Sigmoid colon (tissue), 3 donors: ENCODE data around the gene ASS1.

Experiments
- POLR2A ChIP-seq, 2 donors: fragments of 450-650 bp; IDR thresholded peaks; one replicate each; pipeline ENCODE4 v1.6.1; 2016; ENCODE audit warnings: antibody characterized with exemption in 2 of 2, mild to moderate bottlenecking in 2 of 2, moderate library complexity in 2 of 2
- TF ChIP-seq, protein P1 (sequence below), 4 experiments: fragments of 450-650 bp in 3 of 4; fragments of 200-600 bp in 1 of 4; IDR thresholded peaks; one replicate each; pipeline ENCODE4 v1.5.1; 2016 to 2019; ENCODE audit warnings: antibody characterized with exemption in 4 of 4, mild to moderate bottlenecking in 3 of 4, moderate library complexity in 2 of 4

DNA sequence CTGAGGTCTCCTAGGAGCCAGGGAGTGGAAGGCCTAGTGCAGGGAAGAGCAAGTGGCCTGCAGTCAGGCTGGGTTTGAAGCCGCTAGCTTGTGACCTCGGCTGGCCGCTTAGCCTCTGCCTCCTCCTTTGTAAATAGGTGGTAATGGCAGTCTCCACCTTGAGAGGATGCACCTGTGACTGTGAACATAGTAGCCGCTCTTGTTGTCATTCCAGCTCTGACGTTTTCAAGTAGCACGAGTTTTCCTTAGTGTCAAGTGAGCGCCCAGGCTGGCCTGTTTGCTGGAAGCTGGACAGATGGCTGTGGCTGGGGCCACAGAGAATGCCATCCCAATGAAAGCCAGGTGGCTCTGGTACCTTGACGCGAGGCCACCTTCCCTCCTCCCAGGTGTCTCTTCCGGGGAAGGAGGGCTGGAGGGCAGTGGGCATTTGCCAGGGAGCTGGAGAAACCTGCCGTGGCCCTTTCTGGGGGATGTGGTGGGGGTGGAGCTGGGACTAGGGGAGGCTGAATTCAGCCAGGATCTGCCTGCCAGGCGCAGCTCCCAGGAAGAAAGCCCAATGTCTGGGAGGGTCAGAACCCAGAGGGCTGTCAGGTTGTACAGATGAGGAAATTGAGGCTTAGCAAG, 2.5 kb downstream of the ASS1 start:
- TF ChIP-seq POLR2A (IDR thresholded peaks at IDR 0.05), result no peak
- TF ChIP-seq, protein P1, sequence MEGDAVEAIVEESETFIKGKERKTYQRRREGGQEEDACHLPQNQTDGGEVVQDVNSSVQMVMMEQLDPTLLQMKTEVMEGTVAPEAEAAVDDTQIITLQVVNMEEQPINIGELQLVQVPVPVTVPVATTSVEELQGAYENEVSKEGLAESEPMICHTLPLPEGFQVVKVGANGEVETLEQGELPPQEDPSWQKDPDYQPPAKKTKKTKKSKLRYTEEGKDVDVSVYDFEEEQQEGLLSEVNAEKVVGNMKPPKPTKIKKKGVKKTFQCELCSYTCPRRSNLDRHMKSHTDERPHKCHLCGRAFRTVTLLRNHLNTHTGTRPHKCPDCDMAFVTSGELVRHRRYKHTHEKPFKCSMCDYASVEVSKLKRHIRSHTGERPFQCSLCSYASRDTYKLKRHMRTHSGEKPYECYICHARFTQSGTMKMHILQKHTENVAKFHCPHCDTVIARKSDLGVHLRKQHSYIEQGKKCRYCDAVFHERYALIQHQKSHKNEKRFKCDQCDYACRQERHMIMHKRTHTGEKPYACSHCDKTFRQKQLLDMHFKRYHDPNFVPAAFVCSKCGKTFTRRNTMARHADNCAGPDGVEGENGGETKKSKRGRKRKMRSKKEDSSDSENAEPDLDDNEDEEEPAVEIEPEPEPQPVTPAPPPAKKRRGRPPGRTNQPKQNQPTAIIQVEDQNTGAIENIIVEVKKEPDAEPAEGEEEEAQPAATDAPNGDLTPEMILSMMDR (IDR thresholded peaks at IDR 0.05), result no peak
